ENCODE data around the gene MT1E.
"Not testable (repeated sequence)": the region's sequence is repeated elsewhere in the genome, so short reads cannot be mapped to it uniquely, and the experiment has no call there.

Gene MT1E

DNA sequence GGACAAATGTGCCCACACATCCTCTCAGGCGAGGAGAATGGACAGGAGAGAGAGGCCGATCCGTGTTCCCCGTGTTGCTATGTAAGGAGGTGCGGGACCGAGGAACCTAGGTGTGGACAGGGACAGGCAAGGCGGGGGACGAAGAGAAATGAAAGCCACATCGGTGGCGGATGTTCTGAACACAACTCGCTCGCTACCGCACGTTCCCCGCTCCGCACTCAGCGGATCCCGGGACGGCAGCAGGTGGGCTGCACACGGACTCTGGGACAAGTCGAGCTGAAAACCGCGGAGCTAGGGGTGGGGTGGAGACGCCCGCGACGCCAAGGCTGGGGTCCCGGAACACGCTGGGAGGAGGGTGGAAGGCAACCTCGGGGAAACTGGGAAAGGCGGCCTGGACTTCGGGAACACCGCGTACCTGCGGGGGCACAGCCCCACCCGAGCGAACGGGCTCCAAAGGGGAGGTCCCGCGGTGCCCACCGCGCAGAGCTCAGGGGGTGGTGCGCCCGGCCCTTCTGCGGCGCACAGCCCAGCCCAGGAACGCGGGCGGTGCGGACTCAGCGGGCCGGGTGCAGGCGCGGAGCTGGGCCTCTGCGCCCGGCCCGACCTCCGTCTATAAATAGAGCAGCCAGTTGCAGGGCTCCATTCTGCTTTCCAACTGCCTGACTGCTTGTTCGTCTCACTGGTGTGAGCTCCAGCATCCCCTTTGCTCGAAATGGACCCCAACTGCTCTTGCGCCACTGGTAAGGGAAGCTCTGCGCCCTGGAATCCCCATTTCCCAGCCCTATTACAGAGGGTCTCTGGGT, at the start of gene MT1E:
Gene MT1E, plus strand, starts transcription at position 642 of the 803 bp plus-strand sequence. Its CDS starts 71 bp downstream, at position 713.
- DNase-seq = peak; percentile 55 to 59

DNA sequence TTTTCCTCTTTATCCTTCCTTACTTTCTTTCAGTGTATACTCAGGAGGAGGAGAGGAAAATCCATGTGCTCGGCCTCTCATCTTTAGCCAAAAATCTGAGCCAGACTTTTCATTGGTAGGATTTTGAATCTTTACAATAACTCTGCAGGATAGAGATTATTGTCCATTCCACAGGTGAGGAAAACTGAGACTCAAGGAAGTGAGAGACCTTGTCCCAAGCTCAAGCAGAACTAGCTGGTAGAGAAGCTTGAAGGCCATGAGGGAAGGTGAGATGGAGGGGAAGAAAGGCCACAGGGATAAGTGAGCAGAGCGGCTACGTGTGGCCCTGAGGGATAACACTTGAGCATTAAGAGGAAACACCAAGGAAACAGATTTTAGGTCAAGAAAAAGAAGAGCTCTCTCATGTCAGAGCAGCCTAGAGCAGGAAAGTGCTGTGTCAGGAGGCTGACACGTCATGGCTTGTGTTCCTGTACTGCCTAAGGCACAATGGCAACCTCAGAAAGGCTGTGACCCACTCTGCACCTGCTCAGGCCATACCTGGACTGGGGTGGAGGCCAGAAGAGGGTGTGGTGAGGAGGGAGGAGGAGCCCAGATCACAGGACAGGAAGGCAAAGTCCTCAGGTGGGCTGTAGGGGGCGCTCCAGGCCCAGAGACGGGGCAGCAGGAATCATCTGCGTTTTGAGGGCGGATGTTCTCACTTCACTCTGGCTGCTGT, 48.8 kb upstream of the MT1E start:
- DNase-seq = peak; percentile 82 to 90

DNA sequence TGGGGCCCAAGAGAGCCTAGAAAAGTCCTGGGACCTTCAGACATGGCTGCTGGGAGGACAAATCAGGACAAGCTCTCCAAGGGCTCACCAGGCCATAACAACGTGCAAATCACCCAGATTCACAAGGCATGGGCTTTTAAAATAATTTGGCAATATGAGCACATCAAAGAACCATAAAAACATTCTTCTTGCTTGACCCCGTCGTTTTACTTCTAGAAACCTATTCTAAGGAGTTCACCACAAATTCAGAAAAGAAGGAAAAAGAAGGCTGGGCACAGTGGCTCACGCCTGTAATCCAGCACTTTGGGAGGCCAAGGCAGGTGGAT, 48.3 kb upstream of the MT1E start:
- DNase-seq = no peak

DNA sequence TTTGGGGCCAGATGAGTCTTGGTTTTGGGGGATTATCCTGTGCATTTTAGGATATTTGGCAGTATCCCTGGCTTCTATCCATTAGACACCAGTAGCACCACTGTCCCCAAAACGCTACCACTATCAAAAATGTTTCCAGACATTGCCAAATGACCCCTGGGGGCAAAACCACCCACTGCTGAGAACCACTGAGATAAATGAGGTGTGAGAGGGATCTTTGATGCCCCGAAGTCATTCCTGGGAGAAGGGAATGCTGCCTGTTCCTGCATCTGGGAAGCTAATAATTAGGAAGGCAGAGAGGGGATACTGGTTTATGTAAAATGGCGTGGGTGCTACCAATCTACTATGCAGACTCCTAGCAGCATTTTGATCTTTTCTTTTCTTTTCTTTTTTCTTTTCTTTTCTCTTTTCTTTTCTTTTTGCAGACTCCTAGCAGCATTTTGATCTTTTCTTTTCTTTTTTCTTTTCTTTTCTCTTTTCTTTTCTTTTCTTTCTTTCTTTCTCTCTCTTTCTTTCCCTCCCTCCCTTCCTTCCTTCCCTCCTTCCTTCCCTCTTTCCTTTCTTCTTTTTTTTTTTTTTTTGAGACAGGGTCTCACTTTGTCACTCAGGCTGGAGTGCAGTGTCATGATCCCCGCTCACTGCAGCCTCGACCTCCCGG, 45.1 kb upstream of the MT1E start:
- DNase-seq = no peak

DNA sequence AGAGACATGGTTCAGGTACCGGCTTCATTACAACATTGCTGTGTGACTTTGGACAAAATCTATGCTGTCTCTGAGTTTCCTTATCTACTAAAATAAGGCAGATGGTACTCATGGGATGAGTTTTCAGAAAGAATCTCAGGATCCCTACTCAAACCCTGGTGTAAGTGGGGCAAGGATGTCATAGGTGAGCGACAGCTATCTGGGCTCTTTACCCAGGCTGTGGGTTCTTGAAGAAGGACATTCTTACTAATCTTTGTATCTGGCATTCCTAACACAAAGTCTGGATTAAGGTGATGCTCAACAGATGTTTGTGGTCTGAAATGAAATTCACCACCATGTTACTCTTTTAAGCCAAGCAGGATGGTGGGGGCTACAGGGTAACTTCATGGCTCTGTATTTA, 42.7 kb upstream of the MT1E start:
- DNase-seq = not testable (repeated sequence)

DNA sequence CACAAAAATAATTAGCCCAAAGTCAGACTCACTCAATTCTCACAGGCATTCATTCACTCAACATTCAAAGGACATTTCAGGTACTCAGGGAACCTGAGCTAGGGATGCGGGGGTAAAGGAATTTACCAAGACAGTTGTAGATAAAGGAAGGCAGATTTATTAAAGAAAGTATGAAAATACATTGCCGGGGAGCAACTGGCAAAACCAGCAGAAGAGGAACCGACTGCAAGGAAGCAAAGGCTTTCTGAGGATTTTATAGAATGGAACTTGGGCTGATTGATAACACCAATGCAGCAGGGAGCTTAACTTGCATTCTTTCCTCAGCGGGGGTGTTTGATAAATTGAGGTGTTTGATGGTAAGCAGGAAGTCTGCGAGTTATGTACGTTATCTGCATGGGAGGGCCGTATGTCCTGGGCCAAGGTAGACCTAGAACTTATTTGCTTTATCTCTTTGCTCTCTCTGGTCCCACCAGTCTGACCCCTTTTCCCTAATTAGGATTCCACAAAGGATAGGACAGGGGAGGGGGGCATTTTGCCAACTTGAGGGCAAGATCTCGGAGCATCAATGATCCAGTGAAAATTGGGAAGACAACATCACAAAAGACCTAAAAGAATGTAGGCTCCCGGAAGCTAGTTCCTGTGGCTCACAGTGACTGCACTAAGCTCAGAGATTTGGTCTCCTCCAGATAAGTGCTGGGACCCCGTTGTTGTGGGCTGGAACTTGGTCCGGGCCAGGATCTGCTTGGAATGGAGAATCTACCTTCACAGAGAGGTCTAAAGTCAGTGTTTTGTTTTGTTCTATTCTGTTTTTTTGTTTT, 42.0 kb upstream of the MT1E start:
- no peak for DNase-seq

DNA sequence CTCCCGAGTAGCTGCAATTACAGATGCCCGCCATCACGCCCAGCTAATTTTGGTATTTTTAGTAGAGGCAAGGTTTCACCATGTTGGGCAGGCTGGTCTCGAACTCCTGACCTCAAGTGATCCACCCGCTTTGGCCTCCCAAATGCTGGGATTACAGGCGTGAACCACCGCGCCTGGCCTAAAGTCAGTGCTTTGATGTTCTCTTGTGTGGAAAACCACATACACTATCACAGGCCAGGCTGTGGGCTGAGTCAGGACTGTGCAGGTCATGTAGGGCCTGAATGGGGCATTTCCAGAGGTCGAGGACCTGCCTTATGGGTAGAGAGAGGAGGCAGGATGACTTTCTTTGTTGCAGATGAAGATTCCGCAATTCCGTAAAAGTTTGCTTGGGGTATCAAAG, 41.3 kb upstream of the MT1E start:
- no peak for DNase-seq

DNA sequence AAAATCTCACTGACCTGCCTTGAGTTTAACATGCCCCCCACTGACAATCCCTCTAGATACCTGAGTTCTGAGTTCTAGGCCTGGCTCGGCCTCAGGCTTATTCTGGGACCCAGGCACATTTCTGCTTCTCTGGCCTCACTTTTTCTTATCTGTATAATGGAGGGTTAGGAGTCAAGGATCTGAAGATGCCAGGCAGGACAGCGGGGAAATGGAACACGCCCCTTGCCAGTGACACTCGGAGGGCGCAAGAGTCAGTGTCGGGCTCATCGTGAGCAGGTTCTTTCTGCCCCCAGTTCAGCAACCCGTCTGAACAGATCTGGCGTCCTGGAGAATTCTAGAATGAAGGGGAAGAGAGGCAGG, 36.8 kb upstream of the MT1E start:
- DNase-seq = no peak

DNA sequence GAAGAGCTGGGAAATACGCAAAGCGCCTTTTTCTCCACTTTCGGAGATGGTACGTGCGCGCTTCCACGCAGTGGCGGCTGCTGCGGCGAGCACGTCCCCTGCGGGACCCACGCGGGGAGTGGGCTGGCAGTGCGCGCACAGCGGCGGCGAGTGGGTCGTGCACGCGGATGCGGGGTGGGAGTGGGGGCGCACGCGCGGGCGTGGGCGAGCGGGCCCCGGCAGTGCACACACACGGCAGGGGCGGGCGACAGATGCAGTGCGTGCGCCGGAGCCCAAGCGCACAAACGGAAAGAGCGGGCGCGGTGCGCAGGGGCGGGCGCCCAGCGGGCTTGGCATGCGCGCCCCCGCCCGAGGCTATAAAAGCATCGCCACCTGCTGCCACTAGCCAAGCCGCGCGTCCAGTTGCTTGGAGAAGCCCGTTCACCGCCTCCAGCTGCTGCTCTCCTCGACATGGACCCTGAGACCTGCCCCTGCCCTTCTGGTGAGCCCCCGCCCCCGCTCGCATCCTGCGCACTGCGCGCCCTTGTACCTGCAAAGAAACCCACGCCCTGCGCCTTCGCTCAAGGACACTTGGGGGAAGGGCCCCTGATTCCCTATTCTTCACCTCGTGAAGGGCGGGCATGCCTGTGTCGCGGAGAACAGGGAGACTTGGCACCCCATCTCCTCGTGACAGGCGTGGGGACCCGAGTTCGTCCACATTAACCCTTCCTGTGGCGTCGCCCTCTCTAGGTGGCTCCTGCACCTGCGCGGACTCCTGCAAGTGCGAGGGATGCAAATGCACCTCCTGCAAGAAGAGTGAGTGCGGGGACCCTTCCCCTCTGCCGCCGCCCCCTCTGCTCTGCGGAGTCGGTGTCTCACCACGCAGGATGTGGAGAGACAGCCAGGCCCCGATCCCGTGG, 36.2 kb upstream of the MT1E start, which contains the start of gene MT3:
Gene MT3, plus strand, starts transcription at position 388 of the 899 bp plus-strand sequence. Its CDS starts 63 bp downstream, at position 451.
- DNase-seq = no peak

DNA sequence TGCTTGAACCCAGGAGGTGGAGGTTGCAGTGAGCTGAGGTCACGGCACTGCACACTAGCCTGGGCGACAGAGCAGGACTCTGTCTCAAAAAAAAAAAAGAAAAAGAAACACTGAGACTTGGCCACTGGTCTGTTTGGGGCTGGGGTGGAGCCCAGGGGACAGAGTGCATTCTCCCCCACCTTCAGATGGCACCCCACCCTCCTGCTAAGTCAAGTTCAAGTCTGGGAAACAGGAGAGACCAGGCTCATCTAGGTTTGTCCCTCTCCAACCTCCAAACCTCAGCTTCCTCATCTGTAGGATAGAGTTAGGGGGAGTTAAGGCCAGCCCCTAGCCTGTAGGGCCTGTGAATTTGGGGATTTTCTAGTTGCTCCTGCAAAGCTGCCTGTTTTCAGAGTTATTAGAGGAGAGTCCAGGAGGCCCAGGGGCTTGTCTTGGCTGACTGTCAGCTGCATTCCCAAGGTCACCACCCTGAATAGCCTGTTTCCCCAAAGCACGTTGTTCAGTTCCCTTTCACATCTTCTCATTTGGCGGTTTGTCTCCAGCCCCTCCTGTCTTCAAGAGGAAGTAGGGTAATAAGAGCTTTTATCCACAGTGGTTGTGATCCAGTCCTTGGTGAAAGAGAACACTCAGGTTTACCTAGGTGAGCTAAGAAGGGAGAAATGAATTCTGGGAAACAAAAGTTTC, 34.1 kb upstream of the MT1E start:
- DNase-seq = no peak

DNA sequence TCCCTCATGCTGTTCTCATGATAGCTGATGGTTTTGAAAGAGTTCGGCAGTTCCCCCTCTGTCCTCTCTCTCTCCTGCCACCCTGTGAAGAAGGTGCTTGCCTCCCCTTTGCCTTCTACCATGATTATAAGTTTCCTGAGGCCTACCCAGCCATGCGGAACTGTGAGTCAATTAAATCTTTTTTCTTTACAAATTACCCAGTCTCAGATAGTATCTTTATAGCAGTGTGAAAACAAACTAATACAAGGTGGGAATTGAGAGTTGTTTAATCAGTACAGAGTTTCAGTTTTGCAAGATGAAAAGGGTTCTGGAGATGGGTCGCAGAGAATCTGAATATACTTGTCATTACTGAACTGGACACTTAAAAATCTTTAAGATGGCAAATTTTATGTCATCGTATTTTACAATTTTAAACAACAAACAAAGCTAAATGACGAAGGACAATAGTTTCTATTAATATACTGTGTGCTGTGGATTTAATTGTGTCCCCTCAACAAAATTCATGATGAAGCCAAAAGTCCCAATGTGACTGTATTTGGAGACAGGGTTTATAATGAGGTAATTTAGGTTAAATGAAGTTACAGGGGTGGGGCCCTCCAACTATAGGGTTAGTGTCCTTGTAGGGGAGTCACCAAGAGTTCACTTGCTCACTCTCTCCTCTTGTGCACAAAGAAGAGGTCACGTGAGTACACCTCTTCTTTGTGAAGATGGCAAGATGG, 31.8 kb upstream of the MT1E start:
- no peak for DNase-seq

DNA sequence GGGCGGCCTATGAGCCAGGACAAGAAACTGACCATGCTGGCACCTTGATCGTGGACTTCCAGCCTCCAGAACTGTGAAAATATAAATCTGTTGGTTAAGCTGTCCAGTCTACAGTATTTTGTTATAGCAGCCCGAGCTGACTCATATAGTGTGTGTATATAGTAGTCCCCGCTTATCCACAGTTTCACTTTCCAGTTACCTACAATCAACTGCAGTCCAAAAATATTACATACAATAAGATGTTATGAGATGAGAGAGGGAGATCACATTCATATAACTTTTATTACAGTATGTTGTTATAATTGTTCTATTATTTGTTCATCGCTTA, 31.3 kb upstream of the MT1E start:
- DNase-seq = no peak

DNA sequence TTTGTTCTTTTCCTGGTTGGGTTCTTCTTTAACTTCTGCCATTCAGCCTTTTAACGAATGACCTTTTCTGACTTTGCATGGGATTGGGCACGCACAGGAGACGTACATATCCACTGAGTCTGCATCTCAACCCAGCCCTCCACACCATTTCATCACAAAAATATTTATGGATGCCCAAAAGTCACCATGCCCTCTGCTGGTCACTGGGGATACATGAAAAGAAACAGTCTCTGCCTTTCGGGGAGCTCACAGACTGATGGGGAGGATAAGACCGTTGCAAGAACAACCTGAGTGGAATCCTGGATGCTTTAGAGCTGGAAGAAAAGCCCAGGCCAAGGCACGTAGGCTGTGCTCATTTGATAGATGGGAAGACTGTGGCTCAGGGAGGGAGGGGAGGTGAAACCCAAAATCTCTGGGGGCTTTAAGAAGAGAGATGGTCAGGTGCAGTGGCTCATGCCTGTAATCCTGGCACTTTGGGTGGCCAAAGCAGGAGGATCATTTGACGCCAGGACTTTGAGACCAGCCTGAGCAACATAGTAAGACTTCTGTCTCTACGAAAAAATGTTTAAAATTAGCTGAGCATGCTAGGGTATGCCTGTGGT, 25.1 kb upstream of the MT1E start:
- DNase-seq = no peak

DNA sequence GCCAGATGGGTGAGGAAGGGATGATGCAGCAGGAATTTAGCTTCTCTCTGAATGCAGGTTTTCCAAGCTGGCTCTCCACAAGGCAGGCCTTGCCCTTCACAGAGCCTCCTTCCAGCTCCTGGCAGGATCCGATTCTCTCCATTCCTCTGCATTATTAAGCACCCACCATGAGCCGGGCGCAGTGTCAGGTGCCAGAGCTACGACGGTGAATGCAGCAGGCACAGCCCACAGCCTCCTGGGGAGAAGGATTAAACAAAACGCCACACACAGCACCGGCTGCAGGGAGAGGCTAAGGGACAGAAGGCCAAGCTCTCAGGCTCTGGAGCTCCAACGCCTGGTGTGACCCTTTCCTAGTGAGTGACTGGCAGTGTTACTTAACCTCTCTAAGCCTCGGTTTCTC, 24.3 kb upstream of the MT1E start:
- no peak for DNase-seq

DNA sequence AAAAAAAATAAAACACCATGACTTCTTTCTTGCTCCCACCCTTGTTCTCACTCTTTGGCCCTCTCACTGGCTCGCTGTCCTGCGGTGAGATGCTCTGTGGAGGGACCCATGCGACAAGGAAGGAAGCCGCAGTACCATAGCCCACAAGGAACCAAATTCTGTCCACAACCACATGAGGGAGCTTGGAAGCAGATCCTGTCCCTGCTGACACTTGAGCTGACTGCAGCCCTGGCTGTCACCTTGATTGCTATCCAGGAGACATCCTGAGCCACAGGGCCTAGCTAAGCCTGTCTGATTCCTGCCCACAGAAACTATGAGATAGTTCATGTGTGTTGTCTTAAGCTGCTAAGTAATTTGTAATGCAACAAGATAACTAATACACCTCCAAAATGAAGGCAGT, 22.0 kb upstream of the MT1E start:
- DNase-seq = no peak

DNA sequence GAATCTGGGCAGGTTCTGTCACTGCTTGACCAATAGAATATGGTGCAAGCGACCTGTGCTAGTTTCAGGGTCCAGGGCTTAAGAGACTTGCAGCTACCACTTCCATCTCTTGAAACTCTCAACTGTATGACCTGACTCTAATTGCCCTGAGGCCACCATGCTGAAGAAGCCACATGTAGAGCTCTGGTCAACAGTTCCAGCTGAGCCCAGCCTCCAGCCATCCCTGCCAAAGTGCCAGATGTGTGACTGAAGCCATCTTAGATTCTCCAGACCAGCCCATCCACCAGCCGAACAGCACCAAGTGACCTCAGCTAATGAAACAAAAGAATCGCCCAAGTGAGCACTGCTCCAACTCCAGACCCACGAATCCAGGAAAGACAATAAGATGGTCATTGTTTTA, 20.6 kb upstream of the MT1E start:
- DNase-seq = no peak

DNA sequence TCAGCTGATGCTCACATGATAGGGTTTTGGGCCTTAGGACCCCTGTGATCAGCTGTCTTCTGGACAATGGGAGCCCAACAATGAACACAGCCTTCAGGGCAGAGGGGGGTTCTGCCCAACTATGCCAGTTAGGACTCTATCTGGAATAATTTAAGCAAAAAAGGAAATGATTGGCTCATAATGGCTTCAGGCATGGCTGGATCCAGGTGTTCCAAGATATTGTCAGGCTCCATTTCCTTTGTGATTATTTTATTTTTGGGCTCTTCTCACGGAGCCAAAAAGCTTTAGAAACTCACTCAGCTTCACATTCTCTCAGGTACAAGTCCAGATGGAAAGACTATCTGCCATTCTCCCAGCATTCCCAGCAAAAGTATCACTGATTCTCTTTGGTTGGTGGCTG, 20.1 kb upstream of the MT1E start:
- DNase-seq = no peak

DNA sequence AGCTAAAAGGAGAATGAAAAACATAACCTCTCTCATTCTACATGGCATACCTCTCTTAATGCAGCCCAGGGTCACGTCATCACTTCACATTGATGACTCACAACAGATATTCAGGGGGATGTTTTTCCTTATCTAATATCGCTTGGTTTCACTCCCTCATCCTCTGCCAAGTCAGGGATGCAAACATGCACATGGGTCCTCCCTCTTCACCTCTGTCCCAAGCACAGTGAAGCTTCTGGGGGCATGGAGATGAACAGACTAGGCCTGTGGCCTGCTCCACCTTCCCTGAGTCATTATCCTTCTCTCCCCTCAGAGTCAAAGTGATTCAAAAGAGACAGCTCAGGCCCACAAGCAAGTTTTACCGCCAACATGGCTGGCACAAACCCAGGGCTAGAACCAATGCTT, 19.5 kb upstream of the MT1E start:
- no peak for DNase-seq

DNA sequence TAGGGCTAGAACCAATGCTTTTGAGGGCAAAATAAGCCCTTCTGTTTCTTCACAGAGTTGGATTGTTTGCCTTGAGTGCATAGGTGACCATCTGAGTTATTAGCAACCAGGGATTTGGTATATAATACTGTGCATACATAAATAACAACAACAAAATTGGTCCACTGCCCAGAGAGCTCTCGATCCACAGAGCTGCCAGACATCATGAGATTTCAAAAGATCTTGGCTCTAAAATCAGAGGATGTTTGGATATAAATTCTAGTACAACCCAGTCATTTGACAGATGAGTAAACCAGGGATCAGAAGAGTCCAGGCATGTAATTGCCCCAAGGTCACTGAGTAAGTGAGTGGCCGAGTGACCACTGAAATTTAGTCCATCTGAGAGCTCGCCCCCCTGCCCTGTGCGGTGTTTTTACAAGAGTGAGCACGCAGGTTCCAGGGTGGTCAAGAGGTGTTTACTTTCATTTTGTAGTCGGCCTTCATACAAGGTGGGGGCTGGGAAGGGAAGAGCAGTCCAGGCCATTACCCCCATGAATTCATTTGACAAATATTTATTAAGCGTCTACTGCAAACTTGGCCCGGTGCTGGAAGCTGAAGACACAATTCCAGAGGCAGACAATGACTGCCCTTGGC, 19.0 kb upstream of the MT1E start:
- no peak for DNase-seq

DNA sequence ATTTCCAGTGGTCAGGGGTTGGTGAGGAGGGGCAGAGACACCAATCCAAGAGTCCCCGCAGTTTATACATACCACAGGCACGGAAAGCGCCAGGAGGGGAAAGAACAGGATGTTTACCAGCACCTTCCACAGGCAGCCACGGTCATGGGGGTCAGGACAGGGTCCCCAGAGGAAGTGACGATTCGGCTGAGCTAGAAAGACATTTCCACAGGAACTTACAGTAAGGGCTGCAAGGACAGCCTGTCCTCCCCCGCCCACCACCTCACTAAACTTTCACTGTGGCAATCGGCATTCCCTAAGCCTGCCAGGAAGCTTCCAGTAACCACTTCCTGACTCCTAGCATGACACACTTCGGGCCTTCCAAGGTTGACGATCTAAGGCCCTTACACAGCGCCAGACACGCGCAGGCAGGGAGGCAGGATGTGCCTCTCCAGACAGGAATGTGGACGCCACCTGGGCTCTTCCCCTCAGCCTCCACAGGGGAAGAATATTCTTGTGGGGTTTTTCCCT, 18.4 kb upstream of the MT1E start:
- no peak for DNase-seq

All from stimulated activated CD4-positive, alpha-beta T cell treated with anti-CD3 and anti-CD28 coated beads, Interleukin-2, amount 100 ng/mL, for 48 hours (primary cell).